Neutrophil (primary cell): ENCODE measurements around the gene OSGEP.

Source experiments
- H3K27ac ChIP-seq: fragments of 200-600 bp; sonication (generic); 2 replicates; pipeline ENCODE4 v1.5.1; 2016; ENCODE audit warnings: mild to moderate bottlenecking, moderate library complexity
- H3K27me3 ChIP-seq: fragments of 200-600 bp; sonication (generic); 2 replicates; pipeline ENCODE4 v1.6.0; 2016; ENCODE audit warnings: mild to moderate bottlenecking
- H3K36me3 ChIP-seq: fragments of 200-600 bp; sonication (generic); 2 replicates; pipeline ENCODE4 v1.5.1; 2017
- H3K4me1 ChIP-seq, 2 experiments: fragments of 200-600 bp in 1 of 2; sonication (generic) in 1 of 2; 1 replicate in 1 of 2; 2 replicates in 1 of 2; pipeline versions ENCODE4 v1.5.1 to v1.6.1; 2013 to 2016; ENCODE audit warnings: low read depth in 1 of 2, low read length in 1 of 2, mild to moderate bottlenecking in 1 of 2, moderate library complexity in 1 of 2; ENCODE audit not compliant: control insufficient read depth in 1 of 2, insufficient read depth in 1 of 2
- H3K4me3 ChIP-seq, 2 experiments: fragments of 200-600 bp in 1 of 2; sonication (generic) in 1 of 2; 1 replicate in 1 of 2; 2 replicates in 1 of 2; pipeline ENCODE4 v1.5.1; 2013 to 2016; ENCODE audit warnings: low read depth in 1 of 2, low read length in 1 of 2, mild to moderate bottlenecking in 1 of 2, moderate library complexity in 1 of 2
- H3K9me3 ChIP-seq: fragments of 200-600 bp; sonication (generic); 2 replicates; pipeline ENCODE4 v1.5.1; 2016
- CTCF ChIP-seq: fragments of 200-600 bp; sonication (generic); IDR thresholded peaks from 2 replicates; pipeline ENCODE4 v1.5.1; 2016; ENCODE audit warnings: antibody characterized with exemption

The OSGEP gene

DNA sequence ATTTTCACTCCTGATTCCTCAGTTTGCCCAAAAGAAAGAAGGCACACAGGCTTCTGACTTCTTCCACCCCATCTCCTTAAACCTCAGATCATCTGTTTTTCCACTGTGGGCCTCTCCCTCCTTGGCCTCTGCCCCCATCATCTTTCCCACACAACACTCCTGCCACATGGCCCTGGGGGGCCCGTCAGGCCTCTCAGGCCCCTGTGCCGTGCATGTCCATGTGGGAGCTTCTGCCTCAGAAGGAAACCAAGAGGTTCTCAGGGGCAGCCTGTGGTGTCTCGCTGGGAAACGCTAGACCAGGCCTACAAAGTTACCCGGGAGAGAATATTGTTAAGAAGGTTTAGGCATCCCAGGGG, 26.6 kb downstream of the OSGEP start:
- Histone ChIP-seq H3K9me3 (no peaks in the 10 kb centered on the region), H3K36me3 (no peaks in the 10 kb centered on the region), H3K27me3 (no peaks in the 10 kb centered on the region), H3K4me1 (peaks cover 30 to 32% of the 10 kb centered on the region in 2 experiments), H3K4me3 (peak overlapping the region; percentile 53 to 62), H3K27ac (peak overlapping the region; percentile 86)
- TF ChIP-seq CTCF = no peak

GRCh38 chr14:20427231-20428009, 27.2 kb downstream of the OSGEP start:
- TF ChIP-seq CTCF = no peak
- Histone ChIP-seq H3K4me3 (peak overlapping the region; percentile 53 to 62), H3K4me1 (peaks cover 30 to 32% of the 10 kb centered on the region in 2 experiments), H3K9me3 (no peaks in the 10 kb centered on the region), H3K27ac (peak overlapping the region; percentile 86), H3K36me3 (no peaks in the 10 kb centered on the region), H3K27me3 (no peaks in the 10 kb centered on the region)

DNA sequence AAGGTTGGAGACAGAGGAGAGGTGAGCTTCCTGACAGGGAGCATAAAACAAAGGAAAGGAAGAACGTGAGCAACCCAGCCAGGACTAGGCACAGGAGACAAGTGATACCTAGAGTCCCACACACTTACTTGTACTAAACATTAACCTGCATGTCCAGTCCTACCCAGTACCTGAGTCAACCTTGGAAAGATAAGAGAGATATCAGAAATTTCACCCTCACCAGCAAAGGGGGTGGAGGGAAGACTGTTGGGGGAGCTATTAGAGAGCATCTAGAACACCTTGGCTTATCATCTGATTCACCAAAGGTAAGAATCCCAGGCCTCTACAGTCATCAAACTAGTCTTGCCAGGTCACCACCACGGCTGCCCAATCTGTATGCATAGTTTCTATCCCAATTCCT, 29.8 kb downstream of the OSGEP start:
- Histone ChIP-seq H3K9me3 (no peaks in the 10 kb centered on the region), H3K27me3 (no peaks in the 10 kb centered on the region), H3K4me1 (peaks cover 27 to 29% of the 10 kb centered on the region in 2 experiments), H3K36me3 (no peaks in the 10 kb centered on the region), H3K4me3 (no peak overlapping the region), H3K27ac (no peak overlapping the region)
- no peak for TF ChIP-seq CTCF

- TF ChIP-seq CTCF = no peak
- no peaks in the 10 kb centered on the region for H3K27me3 ChIP-seq
- peaks cover 9 to 10% of the 10 kb centered on the region in 2 experiments for H3K4me1 ChIP-seq
- H3K36me3 ChIP-seq = no peaks in the 10 kb centered on the region
- no peaks in the 10 kb centered on the region for H3K9me3 ChIP-seq
- H3K27ac ChIP-seq = no peak overlapping the region
- no peak overlapping the region for H3K4me3 ChIP-seq
Measured at GRCh38 chr14:20422886-20423285, 31.7 kb downstream of the OSGEP start.

GRCh38 chr14:20421267-20421666, 33.3 kb downstream of the OSGEP start:
- TF ChIP-seq CTCF = no peak
- Histone ChIP-seq H3K36me3 (no peaks in the 10 kb centered on the region), H3K4me1 (peaks cover 0 to 4% of the 10 kb centered on the region in 2 experiments), H3K4me3 (no peak overlapping the region), H3K27me3 (no peaks in the 10 kb centered on the region), H3K9me3 (no peaks in the 10 kb centered on the region), H3K27ac (no peak overlapping the region)
